Measurements from ENCODE around the gene RABEPK. TPM values are rescaled to one million over a fixed set of nuclear protein-coding genes. Genes with fewer than 3 reads are reported as not detected.

The RABEPK gene
- total RNA-seq, 1 donor from 2014 or later = 10.0 TPM

DNA sequence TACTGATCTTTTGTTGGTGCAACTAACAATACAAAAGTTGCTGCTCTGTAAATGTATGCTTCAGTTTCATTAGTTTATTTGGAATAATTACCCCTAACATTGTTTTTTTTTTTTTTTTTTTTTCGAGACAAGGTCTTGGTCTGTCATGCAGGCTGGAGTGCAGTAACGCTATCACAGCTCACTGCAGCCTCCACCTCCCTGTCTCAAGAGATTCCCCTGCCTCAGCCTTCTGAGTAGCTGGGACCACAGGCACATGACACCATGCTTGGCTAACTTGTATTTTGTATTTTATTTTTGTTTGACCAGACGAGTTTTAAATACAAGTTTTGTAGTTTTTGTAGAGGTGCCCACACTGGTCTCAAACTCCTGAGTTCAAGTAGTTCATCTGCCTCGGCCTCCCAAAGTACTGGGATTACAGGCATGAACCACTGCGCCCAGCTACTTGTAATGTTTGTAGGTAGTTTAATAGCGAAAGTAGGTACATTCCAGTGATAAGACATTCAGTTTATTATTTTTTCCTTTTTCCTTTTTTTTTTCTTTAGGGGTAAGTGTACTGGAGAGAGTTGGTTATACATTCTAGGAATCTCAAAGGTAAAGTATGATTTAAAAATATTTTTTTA, 68.2 kb downstream of the RABEPK start:
- intact Hi-C loops (cut with DNase I) = no loop called here
- Histone ChIP-seq H3K27ac (no peak overlapping the region), H3K9me3 (no peaks in the 10 kb centered on the region), H3K27me3 (no peaks in the 10 kb centered on the region), H3K4me1 (peaks cover 23% of the 10 kb centered on the region), H3K36me3 (peaks cover 5% of the 10 kb centered on the region), H3K4me3 (no peak overlapping the region)
- peak; percentile 31 for ATAC-seq
- TF ChIP-seq, protein P1, sequence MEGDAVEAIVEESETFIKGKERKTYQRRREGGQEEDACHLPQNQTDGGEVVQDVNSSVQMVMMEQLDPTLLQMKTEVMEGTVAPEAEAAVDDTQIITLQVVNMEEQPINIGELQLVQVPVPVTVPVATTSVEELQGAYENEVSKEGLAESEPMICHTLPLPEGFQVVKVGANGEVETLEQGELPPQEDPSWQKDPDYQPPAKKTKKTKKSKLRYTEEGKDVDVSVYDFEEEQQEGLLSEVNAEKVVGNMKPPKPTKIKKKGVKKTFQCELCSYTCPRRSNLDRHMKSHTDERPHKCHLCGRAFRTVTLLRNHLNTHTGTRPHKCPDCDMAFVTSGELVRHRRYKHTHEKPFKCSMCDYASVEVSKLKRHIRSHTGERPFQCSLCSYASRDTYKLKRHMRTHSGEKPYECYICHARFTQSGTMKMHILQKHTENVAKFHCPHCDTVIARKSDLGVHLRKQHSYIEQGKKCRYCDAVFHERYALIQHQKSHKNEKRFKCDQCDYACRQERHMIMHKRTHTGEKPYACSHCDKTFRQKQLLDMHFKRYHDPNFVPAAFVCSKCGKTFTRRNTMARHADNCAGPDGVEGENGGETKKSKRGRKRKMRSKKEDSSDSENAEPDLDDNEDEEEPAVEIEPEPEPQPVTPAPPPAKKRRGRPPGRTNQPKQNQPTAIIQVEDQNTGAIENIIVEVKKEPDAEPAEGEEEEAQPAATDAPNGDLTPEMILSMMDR (IDR thresholded peaks at IDR 0.05) = no peak
- DNase-seq = no peak

DNA sequence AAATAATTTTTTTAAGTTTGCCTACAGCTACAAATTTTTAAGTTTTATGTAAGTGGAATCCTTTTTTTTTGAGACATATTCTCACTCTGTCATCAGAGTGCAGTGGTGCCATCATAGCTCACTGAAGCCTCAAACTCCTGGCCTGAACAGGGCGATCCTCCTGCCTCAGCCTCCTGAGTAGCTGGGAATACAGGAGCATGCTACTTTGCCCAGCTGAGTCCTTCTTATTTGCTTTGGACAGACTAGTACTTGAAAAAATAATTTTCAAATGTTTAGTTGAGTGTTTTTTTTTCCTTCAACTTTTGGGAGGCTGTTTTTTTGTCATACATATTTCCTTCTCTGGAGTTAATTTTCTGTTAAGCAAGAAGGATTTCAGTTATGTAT, 68.7 kb downstream of the RABEPK start:
- Histone ChIP-seq H3K36me3 (peaks cover 5% of the 10 kb centered on the region), H3K4me3 (no peak overlapping the region), H3K27me3 (no peaks in the 10 kb centered on the region), H3K27ac (no peak overlapping the region), H3K4me1 (peaks cover 23% of the 10 kb centered on the region), H3K9me3 (no peaks in the 10 kb centered on the region)
- DNase-seq (no peak), ATAC-seq (no peak)
- TF ChIP-seq, protein P1 (IDR thresholded peaks at IDR 0.05) = no peak
- intact Hi-C loops (cut with DNase I) = no loop called here

DNA sequence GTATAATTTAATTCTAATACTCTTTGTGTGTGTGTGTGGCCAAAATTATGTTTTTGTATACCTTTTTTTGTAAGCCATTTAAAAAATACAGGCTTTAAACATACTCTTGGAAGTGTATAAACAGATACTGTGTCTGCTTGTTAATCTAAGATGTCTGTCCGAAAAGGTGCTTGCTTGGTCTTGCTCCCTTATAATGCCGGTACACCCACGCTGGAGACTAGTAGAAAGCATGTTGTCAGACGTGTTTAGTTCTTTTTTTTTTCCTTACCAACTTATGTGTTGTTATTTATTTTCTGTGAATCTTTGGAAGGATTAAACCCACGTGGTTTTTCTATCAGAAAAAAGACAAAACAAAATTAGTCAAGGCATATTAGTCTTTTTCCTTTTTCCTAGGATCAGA, 70.7 kb downstream of the RABEPK start:
- H3K27me3 ChIP-seq = no peaks in the 10 kb centered on the region
- intact Hi-C loops (cut with DNase I) = no loop called here
- DNase-seq (no peak), ATAC-seq (no peak)
- peaks cover 20% of the 10 kb centered on the region for H3K4me1 ChIP-seq
- H3K4me3 ChIP-seq = no peak overlapping the region
- H3K27ac ChIP-seq = no peak overlapping the region
- no peaks in the 10 kb centered on the region for H3K9me3 ChIP-seq
- peaks cover 5% of the 10 kb centered on the region for H3K36me3 ChIP-seq
- TF ChIP-seq, protein P1 (IDR thresholded peaks at IDR 0.05) = no peak

DNA sequence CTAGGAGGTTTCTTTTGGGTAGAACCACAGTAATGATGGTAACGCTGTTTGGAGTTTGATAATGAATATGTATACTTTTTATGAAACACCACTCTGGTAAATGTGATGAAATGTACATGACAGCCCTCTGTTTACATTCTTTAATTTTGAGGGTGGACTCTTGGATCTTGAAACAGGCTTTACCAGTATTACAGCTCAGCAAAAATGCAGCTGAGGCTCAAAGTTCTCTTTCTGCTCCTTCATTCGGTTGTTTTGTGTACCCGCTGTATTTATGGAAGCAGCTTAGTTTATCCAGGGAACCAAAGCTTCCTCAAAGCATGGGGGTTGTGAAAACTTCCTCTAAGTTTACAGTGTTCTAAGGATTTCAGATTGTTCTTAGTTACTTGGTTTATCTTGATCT, 72.4 kb downstream of the RABEPK start:
- Histone ChIP-seq H3K9me3 (no peaks in the 10 kb centered on the region), H3K4me1 (peaks cover 20% of the 10 kb centered on the region), H3K27ac (peak overlapping the region; percentile 37), H3K4me3 (no peak overlapping the region), H3K27me3 (no peaks in the 10 kb centered on the region), H3K36me3 (no peaks in the 10 kb centered on the region)
- ATAC-seq = peak; percentile 54
- TF ChIP-seq, protein P1 (IDR thresholded peaks at IDR 0.05) = no peak
- no peak for DNase-seq
- intact Hi-C loops (cut with DNase I) = no loop called here

DNA sequence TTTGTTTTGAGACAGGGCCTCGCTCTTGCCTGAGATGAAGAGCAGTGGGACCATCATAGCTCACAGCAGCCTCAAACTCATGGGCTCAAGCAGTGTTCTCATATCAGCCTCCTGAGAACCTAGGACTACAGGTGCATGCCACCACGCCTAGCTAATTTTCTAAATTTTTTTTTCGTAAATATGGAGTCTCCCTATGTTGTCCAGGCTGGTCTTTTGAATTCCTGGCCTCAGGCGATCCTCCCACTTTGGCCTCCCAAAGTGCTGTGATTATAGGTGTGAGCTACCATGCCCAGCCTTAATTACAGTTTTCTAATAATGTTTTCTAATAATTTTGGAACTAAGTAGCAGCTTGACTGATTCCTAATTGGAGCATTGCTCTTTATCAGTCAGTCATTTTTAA, 76.4 kb downstream of the RABEPK start:
- Histone ChIP-seq H3K4me1 (peaks cover 20% of the 10 kb centered on the region), H3K4me3 (no peak overlapping the region), H3K27ac (no peak overlapping the region), H3K27me3 (no peaks in the 10 kb centered on the region), H3K9me3 (no peaks in the 10 kb centered on the region), H3K36me3 (no peaks in the 10 kb centered on the region)
- no peak for ATAC-seq
- DNase-seq = no peak
- TF ChIP-seq, protein P1 (IDR thresholded peaks at IDR 0.05) = no peak
- intact Hi-C loops (cut with DNase I) = no loop called here

DNA sequence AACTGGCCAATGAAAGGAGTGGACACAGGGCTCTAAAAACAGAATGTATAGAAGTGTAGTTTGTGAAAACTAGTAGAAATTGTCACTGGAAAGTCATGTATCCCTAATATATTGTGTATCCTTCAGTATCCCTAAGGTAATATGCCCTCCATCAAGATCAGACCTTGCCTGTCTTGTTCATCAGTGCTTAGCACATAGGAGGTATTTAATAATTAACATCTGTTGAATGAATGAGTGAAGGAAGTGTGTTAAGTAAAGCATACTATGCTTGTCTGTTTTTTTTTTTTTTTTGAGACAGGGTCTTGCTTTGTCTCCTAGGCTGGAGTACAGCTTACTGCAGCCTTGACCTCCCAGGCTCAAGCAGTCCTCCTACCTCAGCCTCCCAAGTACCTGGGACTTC, 77.1 kb downstream of the RABEPK start:
- no peaks in the 10 kb centered on the region for H3K36me3 ChIP-seq
- no peak for DNase-seq
- H3K4me1 ChIP-seq = peaks cover 17% of the 10 kb centered on the region
- TF ChIP-seq, protein P1 (IDR thresholded peaks at IDR 0.05) = no peak
- H3K4me3 ChIP-seq = no peak overlapping the region
- no peaks in the 10 kb centered on the region for H3K27me3 ChIP-seq
- intact Hi-C loops (cut with DNase I) = no loop called here
- no peak for ATAC-seq
- no peaks in the 10 kb centered on the region for H3K9me3 ChIP-seq
- no peak overlapping the region for H3K27ac ChIP-seq
